ENCODE results near the gene TLX1.

TLX1 gene

GRCh38 chr10:101106351-101106750 lies 24.7 kb upstream of the TLX1 start:
- CTCF ChIA-PET = interaction anchor here (2.9 to 3.3 kb wide), 2 partner anchors 10 to 35 kb away, joined by 19 to 21 read pairs; no protein-coding TSS in a partner anchor
- TF ChIP-seq GLI2 (tag by site-specific recombination; IDR thresholded peaks at IDR 0.05; ENCODE audit: borderline replicate concordance, low read depth) (no peak), ZNF837 (tag by site-specific recombination; IDR thresholded peaks at IDR 0.05) (no peak), ZNF664 (tag by site-specific recombination; IDR thresholded peaks at IDR 0.05) (no peak), ZNF501 (tag by site-specific recombination; IDR thresholded peaks at IDR 0.05) (no peak), ZNF324 (tag by site-specific recombination; IDR thresholded peaks at IDR 0.05) (no peak), PRDM10 (tag by site-specific recombination; IDR thresholded peaks at IDR 0.05) (no peak), TRIM28 (IDR thresholded peaks at IDR 0.05; ENCODE audit: borderline replicate concordance, low read length) (no peak), ZNF660 (tag by site-specific recombination; IDR thresholded peaks at IDR 0.05) (no peak), ZFP41 (tag by site-specific recombination; IDR thresholded peaks at IDR 0.05; ENCODE audit: borderline replicate concordance) (no peak), PATZ1 (tag by site-specific recombination; IDR thresholded peaks at IDR 0.05) (no peak), ZNF132 (tag by site-specific recombination; IDR thresholded peaks at IDR 0.05; ENCODE audit: borderline replicate concordance) (no peak), ATF2 (tag by site-specific recombination; IDR thresholded peaks at IDR 0.05; ENCODE audit: low read depth) (no peak)
- POLR2A ChIA-PET = no interaction called here

GRCh38 chr10:101107771-101108170 lies 23.3 kb upstream of the TLX1 start:
- CTCF ChIA-PET = interaction anchor here (0.9 to 3.3 kb wide), 4 partner anchors 11 to 39 kb away, joined by 3 to 22 read pairs (median 12); no protein-coding TSS in a partner anchor
- no peak overlapping the region for H3K27ac ChIP-seq (ENCODE audit: extremely low read depth, low read depth, low read length)
- TF ChIP-seq KLF1 (tag by site-specific recombination; IDR thresholded peaks at IDR 0.05) (no peak), INSM2 (tag by site-specific recombination; IDR thresholded peaks at IDR 0.05) (no peak), ZNF366 (tag by site-specific recombination; conservative IDR thresholded peaks at IDR 0.05) (no peak)
- no peaks in the 10 kb centered on the region for H3K9me3 ChIP-seq (ENCODE audit: control insufficient read depth, insufficient read depth, low read depth, low read length)
- POLR2A ChIA-PET = no interaction called here
- no peak overlapping the region for H3K4me3 ChIP-seq (ENCODE audit: low read depth, low read length)
- H3K4me1 ChIP-seq (ENCODE audit: control insufficient read depth, insufficient read depth, low read length) = no peaks in the 10 kb centered on the region
- no peaks in the 10 kb centered on the region for H3K36me3 ChIP-seq (ENCODE audit: control insufficient read depth in 2 of 2, insufficient read depth in 1 of 2, low read length in 2 of 2)

More at GRCh38 chr10:101106351-101106750, 24.7 kb upstream of the TLX1 start:
- Histone ChIP-seq H3K27ac (ENCODE audit: extremely low read depth, low read depth, low read length) (no peak overlapping the region), H3K4me1 (ENCODE audit: control insufficient read depth, insufficient read depth, low read length) (no peaks in the 10 kb centered on the region), H3K9me3 (ENCODE audit: control insufficient read depth, insufficient read depth, low read depth, low read length) (no peaks in the 10 kb centered on the region), H3K36me3 (ENCODE audit: control insufficient read depth in 2 of 2, insufficient read depth in 1 of 2, low read length in 2 of 2) (no peaks in the 10 kb centered on the region), H3K4me3 (ENCODE audit: low read depth, low read length) (no peak overlapping the region)
